Hematopoietic multipotent progenitor cell treated with erythropoietin and hydrocortisone succinate and interleukin-3 and kit ligand, for 15 days (in vitro differentiated cells): ENCODE measurements around the gene MAPK8IP1.

Experiments used
- DNase-seq: peaks from one replicate; pipeline ENCODE4 v3.0.0-alpha.2; 2015; ENCODE audit warnings: low spot score

MAPK8IP1 gene

DNA sequence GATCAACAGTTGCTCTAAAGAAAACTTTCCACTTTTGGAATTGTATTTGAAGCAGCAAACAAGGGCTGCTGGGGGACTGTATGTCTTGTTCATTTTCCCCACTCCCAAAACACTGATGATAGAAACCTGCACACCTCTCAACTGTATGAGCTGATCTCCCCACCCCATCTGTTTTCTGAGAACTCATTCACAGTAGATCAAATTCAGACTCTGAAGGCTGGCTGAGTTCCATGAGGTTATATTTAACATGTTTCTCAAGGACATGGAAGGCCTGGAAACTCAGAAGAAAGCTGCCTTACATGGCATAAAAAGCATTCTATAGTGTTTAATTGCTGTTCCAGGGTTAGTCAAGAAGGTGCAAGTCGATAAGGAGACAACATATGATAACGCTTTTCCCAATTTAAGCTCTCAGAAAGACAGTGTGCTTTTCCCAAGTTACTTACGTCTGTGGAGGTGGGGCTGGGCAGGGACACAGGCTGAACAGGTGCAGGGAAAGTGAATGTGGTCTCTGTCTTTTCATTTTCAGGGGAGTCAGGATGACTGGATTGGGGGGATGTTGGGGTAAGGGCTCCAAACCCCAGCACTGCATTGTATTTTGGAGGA lies 60.0 kb downstream of the MAPK8IP1 start:
- DNase-seq = no peak

DNA sequence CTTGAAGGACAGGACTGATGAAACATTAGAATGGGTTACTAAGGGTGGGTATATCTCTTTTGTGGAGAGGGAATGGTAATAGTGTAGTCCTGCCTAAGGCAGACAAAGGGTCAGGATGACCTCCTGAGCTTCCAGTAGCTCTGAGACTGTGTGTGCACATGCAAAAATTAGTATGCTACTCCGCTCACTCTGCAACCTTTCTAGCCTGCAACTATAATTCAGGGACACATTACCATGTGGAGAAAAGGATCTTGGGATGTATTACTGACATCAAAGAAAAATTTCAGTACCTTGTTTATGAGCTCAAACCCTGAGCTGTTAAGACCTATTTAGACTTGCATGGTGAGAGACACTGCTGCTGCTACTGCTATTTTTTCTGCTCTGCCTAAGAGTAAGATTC lies 62.4 kb downstream of the MAPK8IP1 start:
- DNase-seq = no peak

DNA sequence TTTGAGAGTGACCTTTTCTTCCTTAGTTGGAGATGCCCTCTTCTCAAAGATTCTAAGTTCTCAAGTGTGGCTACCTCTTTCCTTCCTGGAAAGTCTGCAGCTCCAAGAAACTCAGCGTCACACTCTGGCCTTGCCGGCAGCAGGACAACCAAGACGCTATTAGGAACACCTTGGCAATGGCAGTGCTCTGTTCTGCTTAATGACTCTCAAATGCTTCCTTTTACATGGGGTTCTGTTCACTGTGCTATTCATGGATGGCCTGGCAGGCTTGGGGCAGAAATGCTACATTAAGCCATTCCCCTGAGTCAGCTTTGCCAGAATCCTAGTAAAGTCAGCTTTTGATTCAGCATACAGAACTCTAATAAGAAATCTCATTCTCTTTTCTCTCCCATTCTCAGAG lies 62.9 kb downstream of the MAPK8IP1 start:
- no peak for DNase-seq

DNA sequence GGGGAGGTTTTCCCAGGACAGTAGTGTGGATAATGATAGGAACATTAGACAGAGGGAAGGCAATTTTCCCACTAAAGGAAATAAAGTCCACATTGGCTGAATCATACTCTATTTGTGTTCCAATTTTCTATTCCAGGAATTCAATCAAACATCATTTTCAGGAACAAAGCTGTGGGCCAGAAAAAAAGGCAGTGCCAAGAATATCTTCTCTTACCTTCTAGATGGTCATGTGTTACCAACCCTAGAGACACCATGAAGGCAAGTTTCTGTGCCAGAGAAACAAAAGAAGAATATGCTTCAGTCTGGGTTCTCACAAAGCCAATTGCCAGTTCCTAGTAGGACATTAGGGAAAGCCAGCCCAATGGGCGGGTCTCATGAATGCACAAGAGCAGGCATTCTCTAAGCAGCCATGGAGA lies 64.5 kb downstream of the MAPK8IP1 start:
- DNase-seq = no peak
